PC-3 (cell line): Measurements from ENCODE around the gene IL31RA. TPM values are rescaled to one million over a fixed set of nuclear protein-coding genes. Genes with fewer than 3 reads are reported as not detected.

ENCODE experiments used
- ATAC-seq: fragments of 200-7000 bp; cut with Tn5 transposase; 2 replicates; pipeline ENCODE4 v1.9.1; 2020; ENCODE audit warnings: mild to moderate bottlenecking, moderate library complexity
- BruUV-seq: library from RNA; stranded (reverse); fragments of 400-500 nt; replicated peaks from 2 replicates; lab custom pipeline; 2021; lab: Mats Ljungman, UMichigan
- CTCF ChIA-PET: fragments of 300-600 bp; sonication (Branson Sonifier 250); formaldehyde crosslinking; loops from one replicate; lab custom pipeline; 2022; ENCODE audit warnings: antibody characterized with exemption; lab: Charles Lee
- POLR2A ChIA-PET: fragments of 300-600 bp; sonication (Branson Sonifier 250); formaldehyde crosslinking; loops from one replicate; lab custom pipeline; 2022; ENCODE audit warnings: antibody characterized with exemption; ENCODE audit not compliant: unreplicated experiment; lab: Charles Lee
- DNase-seq: peaks from one replicate; pipeline ENCODE4 v3.0.0-alpha.2; 2015
- H2AFZ ChIP-seq: fragments of 300-600 bp; sonication (generic); 2 replicates; pipeline ENCODE4 v1.6.0; 2016; ENCODE audit warnings: antibody characterized with exemption, low read length
- H3F3A ChIP-seq: fragments of 300-600 bp; sonication (generic); one replicate; pipeline ENCODE4 v1.6.0; 2017; ENCODE audit warnings: antibody characterized with exemption, low read length, control low read depth, mild to moderate bottlenecking; ENCODE audit not compliant: unreplicated experiment
- H3K27ac ChIP-seq: fragments of 300-600 bp; sonication (generic); 2 replicates; pipeline ENCODE4 v1.5.1; 2016; ENCODE audit warnings: mild to moderate bottlenecking, low read length
- H3K27me3 ChIP-seq: fragments of 300-600 bp; sonication (generic); 2 replicates; pipeline ENCODE4 v1.6.1; 2016; ENCODE audit warnings: low read length, mixed read lengths
- H3K36me3 ChIP-seq: fragments of 300-600 bp; sonication (generic); 2 replicates; pipeline ENCODE4 v1.6.1; 2016; ENCODE audit warnings: low read depth, mixed run types, low read length, mixed read lengths
- H3K4me1 ChIP-seq: fragments of 300-600 bp; sonication (generic); 2 replicates; pipeline ENCODE4 v1.5.1; 2016; ENCODE audit warnings: low read length; ENCODE audit not compliant: insufficient read depth
- H3K4me2 ChIP-seq: fragments of 300-600 bp; sonication (generic); 2 replicates; pipeline ENCODE4 v1.6.0; 2016; ENCODE audit warnings: low read length
- H3K4me3 ChIP-seq: fragments of 300-600 bp; sonication (generic); 2 replicates; pipeline ENCODE4 v1.5.1; 2016; ENCODE audit warnings: mild to moderate bottlenecking, low read length, mixed read lengths
- H3K79me2 ChIP-seq: fragments of 300-600 bp; sonication (generic); 2 replicates; pipeline ENCODE4 v1.6.1; 2017; ENCODE audit warnings: low read length, mixed read lengths
- H3K9ac ChIP-seq: fragments of 300-600 bp; sonication (generic); 2 replicates; pipeline ENCODE4 v1.6.0; 2016; ENCODE audit warnings: mild to moderate bottlenecking, low read length
- H3K9me2 ChIP-seq: fragments of 300-600 bp; sonication (generic); replicated peaks from 2 replicates; pipeline ENCODE4 v1.6.1; 2016; ENCODE audit warnings: mixed run types, low read length, mixed read lengths
- H3K9me3 ChIP-seq: fragments of 300-600 bp; sonication (generic); 2 replicates; pipeline ENCODE4 v1.6.1; 2016; ENCODE audit warnings: low read length, mixed read lengths
- H4K20me1 ChIP-seq: fragments of 300-600 bp; sonication (generic); 2 replicates; pipeline ENCODE4 v1.6.1; 2016; ENCODE audit warnings: low read length, mixed read lengths
- EZH2 ChIP-seq: fragments of 300-600 bp; sonication (generic); IDR thresholded peaks from one replicate; pipeline ENCODE4 v1.6.1; 2017; ENCODE audit warnings: antibody characterized with exemption, mild to moderate bottlenecking, low read length; ENCODE audit not compliant: unreplicated experiment
- EZH2phosphoT487 ChIP-seq: fragments of 300-600 bp; sonication (generic); IDR thresholded peaks from 2 replicates; pipeline ENCODE4 v1.6.1; 2018; ENCODE audit warnings: mild to moderate bottlenecking, antibody characterized with exemption, low read length, borderline replicate concordance
- intact Hi-C: fragments of 100-400 bp; cut with micrococcal nuclease; formaldehyde crosslinking; loops from 2 replicates; pipeline ENCODE4 v1.9.0; 2023
- total RNA-seq: library from RNA; depleted of rRNA; stranded (reverse); fragments of >200 nt; gene quantifications from 2 replicates; pipeline ENCODE4 v1.2.3, GENCODE V29; 2014
- TF ChIP-seq, protein P1 (sequence below): fragments of 300-600 bp; sonication (generic); conservative IDR thresholded peaks from 2 replicates; pipeline ENCODE4 v1.5.1; 2017; ENCODE audit warnings: antibody characterized with exemption, low read depth, mild to moderate bottlenecking, low read length

IL31RA gene
- total RNA-seq, 1 experiment from 2014 or later, result 1.6 TPM

DNA sequence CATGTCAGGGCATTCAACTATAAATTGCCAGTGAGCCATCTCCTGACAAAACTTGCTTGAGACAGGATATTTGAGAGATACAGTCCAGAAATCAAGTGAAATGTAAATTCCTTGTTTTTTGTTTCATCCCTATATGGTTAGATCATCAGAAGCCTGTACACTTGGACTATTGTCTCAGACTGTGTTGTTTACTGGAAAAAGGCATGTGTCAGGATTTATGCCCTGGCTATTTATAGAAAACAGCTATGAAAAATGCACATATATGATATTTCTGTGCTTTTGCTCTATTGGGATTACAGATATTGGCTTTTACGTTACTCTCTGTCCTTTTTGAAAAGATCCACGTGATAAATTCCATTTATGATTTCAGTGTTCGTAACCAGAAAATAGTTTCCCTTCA is 44.2 kb downstream of the IL31RA start:
- no peaks in the 10 kb centered on the region for H3K9me3 ChIP-seq
- BruUV-seq, result no TSS peak
- no peaks in the 10 kb centered on the region for H3K27me3 ChIP-seq
- H3K9me2 ChIP-seq, result no peaks in the 10 kb centered on the region
- ChIA-PET CTCF (no interaction called here), POLR2A (no interaction called here)
- DNase-seq (no peak), ATAC-seq (no peak)
- H3K9ac ChIP-seq, result no peak overlapping the region
- TF ChIP-seq EZH2 (no peak), EZH2phosphoT487 (no peak)
- TF ChIP-seq, protein P1, sequence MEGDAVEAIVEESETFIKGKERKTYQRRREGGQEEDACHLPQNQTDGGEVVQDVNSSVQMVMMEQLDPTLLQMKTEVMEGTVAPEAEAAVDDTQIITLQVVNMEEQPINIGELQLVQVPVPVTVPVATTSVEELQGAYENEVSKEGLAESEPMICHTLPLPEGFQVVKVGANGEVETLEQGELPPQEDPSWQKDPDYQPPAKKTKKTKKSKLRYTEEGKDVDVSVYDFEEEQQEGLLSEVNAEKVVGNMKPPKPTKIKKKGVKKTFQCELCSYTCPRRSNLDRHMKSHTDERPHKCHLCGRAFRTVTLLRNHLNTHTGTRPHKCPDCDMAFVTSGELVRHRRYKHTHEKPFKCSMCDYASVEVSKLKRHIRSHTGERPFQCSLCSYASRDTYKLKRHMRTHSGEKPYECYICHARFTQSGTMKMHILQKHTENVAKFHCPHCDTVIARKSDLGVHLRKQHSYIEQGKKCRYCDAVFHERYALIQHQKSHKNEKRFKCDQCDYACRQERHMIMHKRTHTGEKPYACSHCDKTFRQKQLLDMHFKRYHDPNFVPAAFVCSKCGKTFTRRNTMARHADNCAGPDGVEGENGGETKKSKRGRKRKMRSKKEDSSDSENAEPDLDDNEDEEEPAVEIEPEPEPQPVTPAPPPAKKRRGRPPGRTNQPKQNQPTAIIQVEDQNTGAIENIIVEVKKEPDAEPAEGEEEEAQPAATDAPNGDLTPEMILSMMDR, result no peak
- H4K20me1 ChIP-seq, result no peaks in the 10 kb centered on the region
- no peaks in the 10 kb centered on the region for H3K79me2 ChIP-seq
- H3F3A ChIP-seq, result no peaks in the 10 kb centered on the region
- H3K4me3 ChIP-seq, result no peak overlapping the region
- H3K36me3 ChIP-seq, result no peaks in the 10 kb centered on the region
- no peak overlapping the region for H3K27ac ChIP-seq
- H2AFZ ChIP-seq, result no peak overlapping the region
- H3K4me2 ChIP-seq, result no peak overlapping the region
- intact Hi-C loops, result no loop called here
- H3K4me1 ChIP-seq, result peaks cover 4% of the 10 kb centered on the region; the same call in 1 of the 2 replicates

DNA sequence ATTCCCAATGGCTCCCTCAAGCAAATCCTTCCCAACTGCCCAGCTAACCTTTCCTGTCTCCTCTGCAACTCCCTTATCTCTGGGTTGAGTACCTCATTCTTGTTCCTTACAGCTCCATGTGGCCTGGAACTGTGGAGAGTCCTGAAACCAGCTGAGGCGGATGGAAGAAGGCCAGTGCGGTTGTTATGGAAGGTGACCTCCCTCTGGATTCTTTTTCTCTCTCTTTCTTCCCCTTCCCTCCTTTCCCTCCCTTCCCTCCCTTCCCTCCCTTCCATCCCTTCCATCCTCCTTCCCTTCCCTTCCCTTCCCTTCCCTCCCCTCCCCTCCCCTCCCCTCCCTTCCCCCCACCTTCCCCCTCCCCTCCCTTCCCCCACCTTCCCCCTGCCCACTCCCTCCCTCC is 45.1 kb downstream of the IL31RA start:
- no peak overlapping the region for H3K4me3 ChIP-seq
- H4K20me1 ChIP-seq, result no peaks in the 10 kb centered on the region
- no peaks in the 10 kb centered on the region for H3K9me3 ChIP-seq
- H3K27me3 ChIP-seq, result no peaks in the 10 kb centered on the region
- ATAC-seq (no peak), DNase-seq (no peak)
- BruUV-seq, result no TSS peak
- TF ChIP-seq, protein P1, result no peak
- TF ChIP-seq EZH2phosphoT487, result no peak
- H2AFZ ChIP-seq, result no peak overlapping the region
- H3K4me2 ChIP-seq, result no peak overlapping the region
- H3K79me2 ChIP-seq, result no peaks in the 10 kb centered on the region
- ChIA-PET POLR2A (no interaction called here), CTCF (no interaction called here)
- intact Hi-C loops, result no loop called here
- H3F3A ChIP-seq, result no peaks in the 10 kb centered on the region
- H3K9me2 ChIP-seq, result no peaks in the 10 kb centered on the region
- H3K36me3 ChIP-seq, result no peaks in the 10 kb centered on the region
- peaks cover 4% of the 10 kb centered on the region; the same call in 1 of the 2 replicates for H3K4me1 ChIP-seq
- no peak overlapping the region for H3K9ac ChIP-seq
- no peak overlapping the region for H3K27ac ChIP-seq

DNA sequence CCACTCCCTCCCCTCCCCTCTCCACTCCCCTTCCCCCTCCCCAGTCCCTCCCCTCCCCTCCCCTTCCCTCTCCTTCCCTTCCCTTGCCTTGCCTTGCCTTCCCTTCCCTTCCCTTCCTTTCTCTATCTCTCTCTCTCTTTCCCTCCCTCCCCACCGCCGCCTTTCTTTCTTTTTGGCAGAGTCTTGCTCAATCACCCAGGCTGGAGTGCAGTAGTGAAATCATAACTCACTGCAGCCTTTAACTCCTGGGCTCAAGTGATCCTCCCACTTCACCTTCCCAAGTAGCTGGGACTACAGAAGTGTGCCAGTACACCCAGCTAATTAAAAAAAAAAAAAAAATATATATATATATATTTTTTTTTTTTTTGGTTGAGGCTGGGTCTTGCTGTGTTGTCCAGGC is 45.5 kb downstream of the IL31RA start:
- no peak for DNase-seq
- Histone ChIP-seq H3K4me1 (peaks cover 4% of the 10 kb centered on the region; the same call in 1 of the 2 replicates), H3K9ac (no peak overlapping the region), H3F3A (no peaks in the 10 kb centered on the region), H3K27me3 (no peaks in the 10 kb centered on the region), H3K9me3 (no peaks in the 10 kb centered on the region), H3K36me3 (no peaks in the 10 kb centered on the region), H3K9me2 (no peaks in the 10 kb centered on the region), H3K27ac (no peak overlapping the region), H3K4me2 (no peak overlapping the region), H3K4me3 (no peak overlapping the region), H2AFZ (no peak overlapping the region), H3K79me2 (no peaks in the 10 kb centered on the region), H4K20me1 (no peaks in the 10 kb centered on the region)
- intact Hi-C loops, result no loop called here
- no TSS peak for BruUV-seq
- ChIA-PET CTCF (no interaction called here), POLR2A (no interaction called here)
- ATAC-seq, result no peak
- TF ChIP-seq, protein P1, result no peak
- TF ChIP-seq EZH2phosphoT487 (no peak), EZH2 (no peak)
